Skin of body (tissue), 2 donors: ENCODE measurements around the gene OR2W3. TPM values are rescaled to one million over a fixed set of nuclear protein-coding genes. Genes with fewer than 3 reads are reported as not detected.
"Not testable (repeated sequence)": the region's sequence is repeated elsewhere in the genome, so short reads cannot be mapped to it uniquely, and the experiment has no call there.

ENCODE experiments used
- DNase-seq: peaks from one replicate; lab custom pipeline; 2025; lab: John Stamatoyannopoulos, UW
- total RNA-seq: library from RNA; depleted of rRNA; stranded (reverse); fragments of >200 nt; gene quantifications from one replicate; pipeline ENCODE4 v1.2.3, GENCODE V29; 2014

OR2W3 gene
- total RNA-seq, 1 donor from 2014 or later, result 1.8 TPM

- DNase-seq, result no peak
Measured at GRCh38 chr1:247919952-247920351, 24.6 kb downstream of the OR2W3 start, which contains the start of gene OR2T8. TSS of gene OR2T8 (plus strand) at chr1:247920252. CDS start at chr1:247921018, 766 bp downstream.

- DNase-seq, result no peak
Measured at GRCh38 chr1:247923941-247924340, 28.6 kb downstream of the OR2W3 start.

- no peak for DNase-seq
Measured at GRCh38 chr1:247924868-247925267, 29.5 kb downstream of the OR2W3 start, which contains the start of gene OR2AJ1. TSS of gene OR2AJ1 (plus strand) at chr1:247924889. CDS start at chr1:247933769, 8,880 bp downstream.

- DNase-seq, result no peak
Measured at GRCh38 chr1:247933989-247934388, 38.6 kb downstream of the OR2W3 start.

GRCh38 chr1:247935781-247936180 is 40.4 kb downstream of the OR2W3 start:
- DNase-seq, result no peak

GRCh38 chr1:247936415-247936814 is 41.0 kb downstream of the OR2W3 start:
- DNase-seq, result no peak

GRCh38 chr1:247936965-247937734 is 41.8 kb downstream of the OR2W3 start:
- not testable (repeated sequence) for DNase-seq

- no peak for DNase-seq
Measured at GRCh38 chr1:247942624-247943023, 47.2 kb downstream of the OR2W3 start.

Other genes with a start within 250 kb of the OR2W3 start
- gene OR13G1, start 215.8 kb upstream of the OR2W3 start, total RNA-seq, result not detected
- gene OR6F1, start 178.9 kb upstream of the OR2W3 start, total RNA-seq, result not detected
- not detected for gene OR14K1, start 157.0 kb upstream of the OR2W3 start, total RNA-seq
- not detected for gene OR14A2, start 147.4 kb upstream of the OR2W3 start, total RNA-seq
- gene OR1C1, start 135.0 kb upstream of the OR2W3 start, total RNA-seq, result not detected
- not detected for gene OR14A16, start 71.5 kb upstream of the OR2W3 start, total RNA-seq
- not detected for gene OR11L1, start 53.7 kb upstream of the OR2W3 start, total RNA-seq
- gene TRIM58, start 38.4 kb upstream of the OR2W3 start, total RNA-seq, result 7.7 TPM
- gene OR2T8, start 24.7 kb downstream of the OR2W3 start, total RNA-seq, result not detected
- not detected for gene OR2AJ1, start 29.3 kb downstream of the OR2W3 start, total RNA-seq
- gene OR2L8, start 53.3 kb downstream of the OR2W3 start, total RNA-seq, result not detected
- gene OR2AK2, start 69.6 kb downstream of the OR2W3 start, total RNA-seq, result not detected
- not detected for gene OR2L5, start 118.1 kb downstream of the OR2W3 start, total RNA-seq
- not detected for gene OR2L2, start 134.5 kb downstream of the OR2W3 start, total RNA-seq
- gene OR2L3, start 151.2 kb downstream of the OR2W3 start, total RNA-seq, result not detected
- gene OR2L13, start 199.6 kb downstream of the OR2W3 start, total RNA-seq, result not detected
- not detected for gene OR2M5, start 249.6 kb downstream of the OR2W3 start, total RNA-seq